HG03095 (cell line): ENCODE results near the gene MKNK2.
"Not testable (repeated sequence)": the region's sequence is repeated elsewhere in the genome, so short reads cannot be mapped to it uniquely, and the experiment has no call there.

Experiments used
- ATAC-seq: cut with Tn5 transposase; IDR thresholded peaks from one replicate; pipeline ENCODE4 v1.9.1; 2021; ENCODE audit warnings: moderate library complexity; ENCODE audit not compliant: unreplicated experiment

Gene MKNK2

GRCh38 chr19:2044709-2045500 lies 6.1 kb downstream of the MKNK2 start:
- no peak for ATAC-seq

- no peak for ATAC-seq
Observed at GRCh38 chr19:2043961-2044708, 6.9 kb downstream of the MKNK2 start.

GRCh38 chr19:2043251-2043641 lies 7.8 kb downstream of the MKNK2 start:
- no peak for ATAC-seq

- ATAC-seq: no peak
Observed at GRCh38 chr19:2042485-2043250, 8.4 kb downstream of the MKNK2 start.

- peak; percentile 50 for ATAC-seq
Observed at GRCh38 chr19:2041683-2042484, 9.2 kb downstream of the MKNK2 start.

GRCh38 chr19:2041433-2041682 lies 9.7 kb downstream of the MKNK2 start:
- no peak for ATAC-seq

GRCh38 chr19:2040647-2041432 lies 10.2 kb downstream of the MKNK2 start:
- no peak for ATAC-seq

GRCh38 chr19:2039959-2040646 lies 10.9 kb downstream of the MKNK2 start:
- no peak for ATAC-seq

GRCh38 chr19:2039089-2039958 lies 11.7 kb downstream of the MKNK2 start:
- ATAC-seq: no peak

- no peak for ATAC-seq
Observed at GRCh38 chr19:2038284-2039088, 12.6 kb downstream of the MKNK2 start.

- no peak for ATAC-seq
Observed at GRCh38 chr19:2037651-2038255, 13.3 kb downstream of the MKNK2 start.

- no peak for ATAC-seq
Observed at GRCh38 chr19:2036424-2036823, 14.6 kb downstream of the MKNK2 start.

GRCh38 chr19:2035590-2035991 lies 15.5 kb downstream of the MKNK2 start:
- ATAC-seq: no peak

GRCh38 chr19:2034729-2035589 lies 16.1 kb downstream of the MKNK2 start:
- no peak for ATAC-seq

- not testable (repeated sequence) for ATAC-seq
Observed at GRCh38 chr19:2034253-2034652, 16.8 kb downstream of the MKNK2 start.

GRCh38 chr19:2033825-2034159 lies 17.3 kb downstream of the MKNK2 start:
- ATAC-seq: no peak
